ENCODE measurements around the gene TIMP2.

Gene TIMP2

DNA sequence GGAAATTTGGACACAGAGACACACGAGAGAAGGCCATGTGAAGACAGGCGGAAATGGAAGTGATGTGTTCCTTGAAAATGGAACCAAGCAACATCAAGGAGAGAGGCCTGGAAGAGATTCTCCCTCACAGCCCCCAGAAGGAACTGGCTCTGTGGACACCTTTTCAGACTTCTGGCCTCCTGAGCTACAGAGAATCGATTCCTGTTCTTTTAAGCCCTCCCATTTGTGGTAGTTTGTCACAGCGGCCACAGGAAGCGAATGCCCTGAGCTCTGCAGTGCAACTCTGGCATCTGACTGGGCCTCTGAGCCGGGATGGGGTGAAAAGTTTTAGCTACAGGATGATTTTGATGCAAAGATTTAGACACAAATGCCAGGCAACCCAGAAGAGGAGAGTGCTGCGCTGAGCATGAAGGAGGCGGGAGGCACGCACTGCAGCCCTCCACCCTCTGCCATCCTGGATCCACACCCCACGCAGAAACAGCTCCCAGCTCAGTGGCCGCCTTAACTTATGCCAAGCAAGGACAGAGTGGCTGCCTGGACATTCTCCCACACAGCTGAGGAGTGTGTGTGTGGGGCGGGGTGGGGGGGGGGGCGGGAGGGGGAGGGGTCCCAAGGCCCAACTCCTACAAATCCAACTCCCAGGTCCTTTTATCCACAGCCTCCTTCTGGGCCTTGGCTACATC, 2.2 kb downstream of the TIMP2 start:
- H3K4me1 ChIP-seq (ENCODE audit: low read length), result peaks cover 4% of the 10 kb centered on the region; the same call in 1 of the 2 replicates
- no peak for TF ChIP-seq EZH2phosphoT487 (IDR thresholded peaks at IDR 0.05; ENCODE audit: low read depth)
- TF ChIP-seq, protein P1, sequence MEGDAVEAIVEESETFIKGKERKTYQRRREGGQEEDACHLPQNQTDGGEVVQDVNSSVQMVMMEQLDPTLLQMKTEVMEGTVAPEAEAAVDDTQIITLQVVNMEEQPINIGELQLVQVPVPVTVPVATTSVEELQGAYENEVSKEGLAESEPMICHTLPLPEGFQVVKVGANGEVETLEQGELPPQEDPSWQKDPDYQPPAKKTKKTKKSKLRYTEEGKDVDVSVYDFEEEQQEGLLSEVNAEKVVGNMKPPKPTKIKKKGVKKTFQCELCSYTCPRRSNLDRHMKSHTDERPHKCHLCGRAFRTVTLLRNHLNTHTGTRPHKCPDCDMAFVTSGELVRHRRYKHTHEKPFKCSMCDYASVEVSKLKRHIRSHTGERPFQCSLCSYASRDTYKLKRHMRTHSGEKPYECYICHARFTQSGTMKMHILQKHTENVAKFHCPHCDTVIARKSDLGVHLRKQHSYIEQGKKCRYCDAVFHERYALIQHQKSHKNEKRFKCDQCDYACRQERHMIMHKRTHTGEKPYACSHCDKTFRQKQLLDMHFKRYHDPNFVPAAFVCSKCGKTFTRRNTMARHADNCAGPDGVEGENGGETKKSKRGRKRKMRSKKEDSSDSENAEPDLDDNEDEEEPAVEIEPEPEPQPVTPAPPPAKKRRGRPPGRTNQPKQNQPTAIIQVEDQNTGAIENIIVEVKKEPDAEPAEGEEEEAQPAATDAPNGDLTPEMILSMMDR (IDR thresholded peaks at IDR 0.05; ENCODE audit: low read depth, low read length), result no peak
- no peaks in the 10 kb centered on the region for H4K20me1 ChIP-seq (ENCODE audit: insufficient read depth, low read length)
- H3K9ac ChIP-seq (ENCODE audit: low read length), result no peak overlapping the region
- no peak overlapping the region for H3K4me3 ChIP-seq (ENCODE audit: low read length)
- peaks cover 4% of the 10 kb centered on the region; the same call in 1 of the 2 replicates for H3K27me3 ChIP-seq (ENCODE audit: low read depth, low read length)
- no peaks in the 10 kb centered on the region for H3K9me3 ChIP-seq (ENCODE audit: insufficient read depth, low read length)
- no peak overlapping the region for H2AFZ ChIP-seq (ENCODE audit: low read depth, low read length)
- no peaks in the 10 kb centered on the region for H3K36me3 ChIP-seq (replicated peaks; ENCODE audit: low read depth, low read length)
- H3K79me2 ChIP-seq (ENCODE audit: low read length), result no peaks in the 10 kb centered on the region
- no peak overlapping the region for H3K27ac ChIP-seq (ENCODE audit: low read length)
- no peak overlapping the region for H3K4me2 ChIP-seq (ENCODE audit: low read length)

DNA sequence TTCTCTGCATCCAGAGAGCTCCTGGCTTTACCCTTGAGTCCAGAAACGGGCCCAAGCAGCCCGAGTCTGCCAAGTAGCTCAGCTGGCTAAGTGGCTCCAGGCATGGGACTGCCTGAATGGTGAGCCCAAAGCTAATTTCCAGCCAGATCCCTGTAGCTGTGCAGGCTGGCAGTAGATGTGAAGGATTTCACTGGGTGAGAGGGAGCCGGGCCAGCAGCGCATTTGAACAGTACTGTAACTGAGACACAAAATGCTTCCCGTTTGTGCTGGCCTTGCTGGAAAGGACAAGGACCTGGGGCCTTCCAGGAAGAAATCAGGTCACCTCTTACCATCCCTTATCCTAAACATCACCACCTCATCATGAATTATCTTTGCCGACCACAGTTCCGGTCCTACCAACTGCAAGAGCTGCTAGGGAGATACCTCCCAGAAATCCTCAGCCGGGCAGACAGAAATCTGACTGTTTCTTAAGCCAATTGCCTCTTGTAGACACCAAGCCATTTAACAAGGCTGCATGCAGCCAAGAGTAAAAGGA, 3.7 kb downstream of the TIMP2 start:
- Histone ChIP-seq H3K27me3 (ENCODE audit: low read depth, low read length) (0 out of 2 replicates have a peak, but pooled peaks cover 4% of the 10 kb centered on the region), H3K4me3 (ENCODE audit: low read length) (no peak overlapping the region), H3K79me2 (ENCODE audit: low read length) (no peaks in the 10 kb centered on the region), H3K36me3 (replicated peaks; ENCODE audit: low read depth, low read length) (no peaks in the 10 kb centered on the region), H3K9ac (ENCODE audit: low read length) (no peak overlapping the region), H3K4me1 (ENCODE audit: low read length) (peaks cover 4% of the 10 kb centered on the region; the same call in 1 of the 2 replicates), H3K27ac (ENCODE audit: low read length) (no peak overlapping the region), H2AFZ (ENCODE audit: low read depth, low read length) (no peak overlapping the region), H3K4me2 (ENCODE audit: low read length) (no peak overlapping the region), H4K20me1 (ENCODE audit: insufficient read depth, low read length) (no peaks in the 10 kb centered on the region), H3K9me3 (ENCODE audit: insufficient read depth, low read length) (no peaks in the 10 kb centered on the region)
- TF ChIP-seq EZH2phosphoT487 (IDR thresholded peaks at IDR 0.05; ENCODE audit: low read depth), result no peak
- TF ChIP-seq, protein P1 (IDR thresholded peaks at IDR 0.05; ENCODE audit: low read depth, low read length), result no peak

DNA sequence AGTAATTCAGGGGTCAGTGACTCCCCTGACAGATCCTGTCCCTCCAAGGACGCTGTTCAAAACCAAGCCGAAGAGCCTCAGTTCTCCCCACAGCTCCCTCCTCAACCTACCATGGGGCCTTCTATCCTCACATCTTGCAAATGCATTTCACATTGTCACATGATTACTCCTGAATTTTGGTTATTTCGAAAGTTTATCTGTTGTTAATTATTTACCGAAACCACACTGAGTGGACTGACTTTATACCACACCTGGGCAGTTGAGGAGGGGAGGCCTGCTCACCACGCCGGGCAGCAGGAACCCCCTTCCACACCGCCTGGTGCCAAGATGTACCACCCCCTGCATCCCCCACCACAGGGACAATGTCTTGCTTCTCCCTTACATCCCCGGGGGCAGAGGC, 4.7 kb downstream of the TIMP2 start:
- H2AFZ ChIP-seq (ENCODE audit: low read depth, low read length), result no peak overlapping the region
- no peaks in the 10 kb centered on the region for H3K9me3 ChIP-seq (ENCODE audit: insufficient read depth, low read length)
- no peak overlapping the region for H3K27ac ChIP-seq (ENCODE audit: low read length)
- H4K20me1 ChIP-seq (ENCODE audit: insufficient read depth, low read length), result no peaks in the 10 kb centered on the region
- no peaks in the 10 kb centered on the region for H3K27me3 ChIP-seq (ENCODE audit: low read depth, low read length)
- no peak overlapping the region for H3K4me3 ChIP-seq (ENCODE audit: low read length)
- no peaks in the 10 kb centered on the region for H3K79me2 ChIP-seq (ENCODE audit: low read length)
- H3K36me3 ChIP-seq (replicated peaks; ENCODE audit: low read depth, low read length), result no peaks in the 10 kb centered on the region
- peaks cover 4% of the 10 kb centered on the region; the same call in 1 of the 2 replicates for H3K4me1 ChIP-seq (ENCODE audit: low read length)
- TF ChIP-seq, protein P1 (IDR thresholded peaks at IDR 0.05; ENCODE audit: low read depth, low read length), result no peak
- TF ChIP-seq EZH2phosphoT487 (IDR thresholded peaks at IDR 0.05; ENCODE audit: low read depth), result no peak
- no peak overlapping the region for H3K9ac ChIP-seq (ENCODE audit: low read length)
- H3K4me2 ChIP-seq (ENCODE audit: low read length), result no peak overlapping the region

DNA sequence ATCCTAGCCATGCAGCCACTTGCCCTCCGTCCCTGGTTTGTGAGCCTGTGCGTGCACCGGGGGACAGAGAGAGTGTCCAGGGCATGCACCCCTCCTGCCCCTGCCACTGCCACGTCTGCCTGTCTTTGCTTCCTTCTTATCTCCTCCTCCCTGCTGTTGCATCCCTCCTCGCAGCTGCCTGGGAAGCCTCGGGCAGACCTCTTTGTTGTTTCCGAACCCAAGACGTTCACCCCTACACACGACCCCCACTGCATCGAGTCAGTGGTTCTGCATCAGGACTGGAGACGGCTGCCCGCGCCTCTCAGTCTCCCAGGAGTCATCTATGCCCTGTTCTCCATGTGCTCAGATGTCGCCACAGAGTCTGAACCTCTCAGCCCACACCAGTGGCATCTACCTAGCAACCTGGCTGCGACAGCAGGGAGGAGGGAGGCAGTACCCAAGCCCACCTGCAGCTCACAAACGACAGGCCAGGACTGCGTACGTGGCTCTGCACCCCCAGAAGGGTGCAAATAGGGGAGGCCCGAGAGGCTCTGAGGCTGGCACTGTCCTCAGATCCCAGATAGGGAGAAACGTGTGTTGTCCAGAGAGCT, 5.2 kb downstream of the TIMP2 start:
- H3K9me3 ChIP-seq (ENCODE audit: insufficient read depth, low read length), result no peaks in the 10 kb centered on the region
- H3K4me1 ChIP-seq (ENCODE audit: low read length), result peaks cover 4% of the 10 kb centered on the region; the same call in 1 of the 2 replicates
- H3K36me3 ChIP-seq (replicated peaks; ENCODE audit: low read depth, low read length), result no peaks in the 10 kb centered on the region
- no peak overlapping the region for H2AFZ ChIP-seq (ENCODE audit: low read depth, low read length)
- H3K27ac ChIP-seq (ENCODE audit: low read length), result no peak overlapping the region
- no peak for TF ChIP-seq EZH2phosphoT487 (IDR thresholded peaks at IDR 0.05; ENCODE audit: low read depth)
- TF ChIP-seq, protein P1 (IDR thresholded peaks at IDR 0.05; ENCODE audit: low read depth, low read length), result no peak
- H3K27me3 ChIP-seq (ENCODE audit: low read depth, low read length), result no peaks in the 10 kb centered on the region
- H4K20me1 ChIP-seq (ENCODE audit: insufficient read depth, low read length), result no peaks in the 10 kb centered on the region
- no peak overlapping the region for H3K4me3 ChIP-seq (ENCODE audit: low read length)
- no peak overlapping the region for H3K4me2 ChIP-seq (ENCODE audit: low read length)
- no peaks in the 10 kb centered on the region for H3K79me2 ChIP-seq (ENCODE audit: low read length)
- no peak overlapping the region for H3K9ac ChIP-seq (ENCODE audit: low read length)

Data from OCI-LY3 (cell line).